Liver (tissue), 9 donors: ENCODE results near the gene YOD1. TPM values are rescaled to one million over a fixed set of nuclear protein-coding genes. Genes with fewer than 3 reads are reported as not detected.
A peak's percentile ranks its signal among the peaks of the same experiment; 100 is the strongest.

ENCODE experiments used
- DNase-seq: peaks from one replicate; pipeline ENCODE4 v3.0.0-alpha.2; 2017; ENCODE audit warnings: low spot score
- H3K27ac ChIP-seq, 2 donors: one replicate each; pipeline ENCODE4 v1.7.0; 2013; ENCODE audit warnings: inconsistent platforms in 2 of 2, low read length in 2 of 2, control low read depth in 1 of 2, low read depth in 1 of 2, mild to moderate bottlenecking in 1 of 2
- H3K27me3 ChIP-seq, 4 donors: one replicate each; pipeline versions ENCODE4 v1.6.1 to v1.7.0; 2013; ENCODE audit warnings: low read length in 3 of 4, inconsistent platforms in 1 of 4, mild to moderate bottlenecking in 1 of 4, moderate library complexity in 1 of 4; ENCODE audit not compliant: control insufficient read depth in 4 of 4, insufficient read depth in 4 of 4
- H3K36me3 ChIP-seq, 4 donors: one replicate each; pipeline versions ENCODE4 v1.6.1 to v1.7.0; 2013; ENCODE audit warnings: low read length in 3 of 4, mild to moderate bottlenecking in 3 of 4, low read depth in 1 of 4, moderate library complexity in 1 of 4; ENCODE audit not compliant: control insufficient read depth in 4 of 4, insufficient read depth in 3 of 4
- H3K4me1 ChIP-seq, 4 donors: one replicate each; pipeline versions ENCODE4 v1.6.1 to v1.7.0; 2013; ENCODE audit warnings: low read length in 3 of 4, mild to moderate bottlenecking in 3 of 4, moderate library complexity in 1 of 4; ENCODE audit not compliant: control insufficient read depth in 4 of 4, insufficient read depth in 4 of 4
- H3K4me3 ChIP-seq, 3 donors: one replicate each; pipeline versions ENCODE4 v1.6.1 to v1.7.0; 2013; ENCODE audit warnings: low read length in 3 of 3, control low read depth in 1 of 3, low read depth in 1 of 3, mild to moderate bottlenecking in 1 of 3
- H3K9ac ChIP-seq, 2 donors: one replicate each; pipeline ENCODE4 v1.7.0; 2013; ENCODE audit warnings: low read length in 2 of 2, mild to moderate bottlenecking in 2 of 2, moderate library complexity in 2 of 2, control low read depth in 1 of 2, low read depth in 1 of 2
- H3K9me3 ChIP-seq, 4 donors: one replicate each; pipeline versions ENCODE4 v1.6.1 to v1.7.0; 2013; ENCODE audit warnings: low read length in 3 of 4; ENCODE audit not compliant: control insufficient read depth in 4 of 4
- ATF3 ChIP-seq: IDR thresholded peaks from 2 replicates; pipeline ENCODE4 v1.6.1; 2016; ENCODE audit warnings: antibody characterized with exemption
- CTCF ChIP-seq: fragments of 150-350 bp; IDR thresholded peaks from 2 replicates; pipeline ENCODE4 v1.5.1; 2017; ENCODE audit warnings: improper control_type of control experiment, low read depth, low read length; ENCODE audit not compliant: missing input control
- EGR1 ChIP-seq, 2 donors: IDR thresholded peaks; 2 replicates each; pipeline ENCODE4 v1.6.1; 2016 to 2018; ENCODE audit warnings: antibody characterized with exemption in 2 of 2, low read depth in 2 of 2
- FOXA1 ChIP-seq: IDR thresholded peaks from 2 replicates; pipeline ENCODE4 v1.6.1; 2016; ENCODE audit warnings: antibody characterized with exemption
- GABPA ChIP-seq, 2 donors: IDR thresholded peaks in 1 of 2; conservative IDR thresholded peaks in 1 of 2; 2 replicates each; pipeline ENCODE4 v1.6.1; 2016; ENCODE audit warnings: antibody characterized with exemption in 2 of 2, mild to moderate bottlenecking in 1 of 2, moderate library complexity in 1 of 2
- HNF4A ChIP-seq, 2 donors: conservative IDR thresholded peaks; 2 replicates each; pipeline ENCODE4 v1.6.1; 2016; ENCODE audit warnings: antibody characterized with exemption in 2 of 2, mild to moderate bottlenecking in 2 of 2
- HNF4G ChIP-seq: IDR thresholded peaks from 2 replicates; pipeline ENCODE4 v1.6.1; 2016; ENCODE audit warnings: antibody characterized with exemption
- MAX ChIP-seq: IDR thresholded peaks from 2 replicates; pipeline ENCODE4 v1.6.1; 2016; ENCODE audit warnings: antibody characterized with exemption
- NR2F2 ChIP-seq: IDR thresholded peaks from 2 replicates; pipeline ENCODE4 v1.6.1; 2016; ENCODE audit warnings: antibody characterized with exemption
- RAD21 ChIP-seq, 2 donors: IDR thresholded peaks; 2 replicates each; pipeline ENCODE4 v1.6.1; 2016; ENCODE audit warnings: antibody characterized with exemption in 2 of 2, mild to moderate bottlenecking in 2 of 2
- REST ChIP-seq: IDR thresholded peaks from 2 replicates; pipeline ENCODE4 v1.6.1; 2016; ENCODE audit warnings: antibody characterized with exemption, mild to moderate bottlenecking
- RXRA ChIP-seq, 2 donors: IDR thresholded peaks; 2 replicates each; pipeline ENCODE4 v1.6.1; 2017 to 2018; ENCODE audit warnings: antibody characterized with exemption in 2 of 2, mild to moderate bottlenecking in 1 of 2
- SP1 ChIP-seq: IDR thresholded peaks from 2 replicates; pipeline ENCODE4 v1.6.1; 2018; ENCODE audit warnings: antibody characterized with exemption, mild to moderate bottlenecking
- TAF1 ChIP-seq: conservative IDR thresholded peaks from 2 replicates; pipeline ENCODE4 v1.6.1; 2016; ENCODE audit warnings: antibody characterized with exemption, mild to moderate bottlenecking
- YY1 ChIP-seq: IDR thresholded peaks from 2 replicates; pipeline ENCODE4 v1.6.1; 2016; ENCODE audit warnings: antibody characterized with exemption, mild to moderate bottlenecking
- ZBTB33 ChIP-seq: IDR thresholded peaks from 2 replicates; pipeline ENCODE4 v1.6.1; 2016; ENCODE audit warnings: antibody characterized with exemption
- WGBS: extraction: QIAGEN DNeasy Blood & Tissue Kit; methylation state at CpG from one replicate; pipeline ENCODE4 v1.1.7; 2013; 5-methylcytosine and 5-hydroxymethylcytosine counted together
- polyA plus RNA-seq, 2 donors: library from polyadenylated mRNA; stranded (reverse) in 1 of 2; unstranded in 1 of 2; fragments of 200-250 nt in 1 of 2; fragments of >200 nt in 1 of 2; fragmentation: Nextera tagmentation in 1 of 2; extraction: Ambion mirVana in 1 of 2; gene quantifications; one replicate each; pipeline versions ENCODE4 v1.2.1 to v1.2.3, GENCODE V29; 2013 to 2015
- total RNA-seq, 2 donors: library from RNA; depleted of rRNA; stranded (reverse); fragments of >200 nt; gene quantifications; one replicate each; pipeline ENCODE4 v1.2.3, GENCODE V29; 2014
- donor health status: healthy.
- donor health status: healthy.
- donor health status: healthy.
- donor health status: healthy.
- donor health status: healthy.

The YOD1 gene
- total and polyA plus RNA-seq, 4 donors, result 1.3 to 79.4 (median 4.7) TPM

- Histone ChIP-seq H3K4me3 (no peak overlapping the region), H3K9me3 (no peaks in the 10 kb centered on the region), H3K27ac (peak overlapping the region; percentile 93 to 98), H3K27me3 (no peaks in the 10 kb centered on the region), H3K36me3 (peaks cover 0 to 8% (median 3%) of the 10 kb centered on the region in 4 donors), H3K4me1 (peaks cover 3 to 42% (median 21%) of the 10 kb centered on the region in 4 donors), H3K9ac (peak overlapping the region in 1 of 2 donors; percentile 75)
- DNase-seq, result no peak
- WGBS, result 72% methylated on average over 2 of the region's 2 CpGs
- TF ChIP-seq GABPA (IDR thresholded peaks at IDR 0.05 in 1 of 2, conservative IDR thresholded peaks at IDR 0.05 in 1 of 2) (no peak), ZBTB33 (no peak), NR2F2 (no peak), CTCF (no peak), YY1 (no peak), ATF3 (no peak), HNF4G (no peak), RAD21 (IDR thresholded peaks at IDR 0.05) (no peak), REST (no peak), FOXA1 (no peak), SP1 (no peak)
These were observed 37.2 kb upstream of the YOD1 start for GRCh38 chr1:207088161-207088560.

- no peak for TF ChIP-seq SP1
- no peak for TF ChIP-seq FOXA1
- no peak for TF ChIP-seq RAD21 (IDR thresholded peaks at IDR 0.05)
- TF ChIP-seq ATF3, result no peak
- no peak for TF ChIP-seq MAX
- TF ChIP-seq ZBTB33, result no peak
- TF ChIP-seq NR2F2, result no peak
- TF ChIP-seq REST, result no peak
- TF ChIP-seq EGR1 (IDR thresholded peaks at IDR 0.05; ENCODE audit: low read depth in 2 of 2), result no peak
- no peak for TF ChIP-seq TAF1
- TF ChIP-seq HNF4A (conservative IDR thresholded peaks at IDR 0.05), result no peak
- no peak for TF ChIP-seq HNF4G
- TF ChIP-seq RXRA (IDR thresholded peaks at IDR 0.05), result no peak
- Histone ChIP-seq H3K4me1 (peaks cover 3 to 32% (median 19%) of the 10 kb centered on the region in 4 donors), H3K9ac (no peak overlapping the region), H3K27ac (peak overlapping the region in 1 of 2 donors; percentile 31), H3K27me3 (no peaks in the 10 kb centered on the region), H3K36me3 (no peaks in the 10 kb centered on the region), H3K9me3 (no peaks in the 10 kb centered on the region), H3K4me3 (no peak overlapping the region)
- WGBS, result 59% methylated on average over 3 of the region's 3 CpGs
- no peak for DNase-seq
These were observed 34.9 kb upstream of the YOD1 start for GRCh38 chr1:207085887-207086286.
